Transverse colon (tissue), 4 donors: ENCODE measurements around the gene TCTN2. TPM values are rescaled to one million over a fixed set of nuclear protein-coding genes. Genes with fewer than 3 reads are reported as not detected.

Source experiments
- DNase-seq: peaks from one replicate; pipeline ENCODE4 v3.0.0-alpha.2; 2019
- H3K27ac ChIP-seq, 4 donors: fragments of 200-600 bp; sonication (generic); 2 replicates each; pipeline ENCODE4 v1.5.1; 2016 to 2018; ENCODE audit warnings: inconsistent platforms in 4 of 4
- H3K27me3 ChIP-seq: fragments of 200-600 bp; sonication (generic); 2 replicates; pipeline ENCODE4 v1.5.1; 2017; ENCODE audit warnings: inconsistent platforms
- H3K36me3 ChIP-seq, 4 donors: fragments of 200-600 bp; sonication (generic); 2 replicates each; pipeline ENCODE4 v1.5.1; 2017 to 2019; ENCODE audit warnings: inconsistent platforms in 4 of 4
- H3K4me1 ChIP-seq, 4 donors: fragments of 200-600 bp; sonication (generic); 2 replicates each; pipeline ENCODE4 v1.5.1; 2017 to 2020; ENCODE audit warnings: inconsistent platforms in 4 of 4
- H3K4me3 ChIP-seq, 4 donors: fragments of 200-600 bp; sonication (generic); 1 replicate in 1 of 4; 2 replicates in 3 of 4; pipeline versions ENCODE4 v1.5.1 to v1.6.1; 2017 to 2019; ENCODE audit warnings: inconsistent platforms in 4 of 4
- H3K9me3 ChIP-seq, 2 donors: fragments of 200-600 bp; sonication (generic); 2 replicates each; pipeline ENCODE4 v1.5.1; 2017 to 2019; ENCODE audit warnings: inconsistent platforms in 2 of 2
- EP300 ChIP-seq: sonication (generic); formaldehyde crosslinking; IDR thresholded peaks from one replicate; pipeline ENCODE4 v1.6.1; 2017; ENCODE audit warnings: antibody characterized with exemption, low read depth
- POLR2A ChIP-seq: fragments of 450-650 bp; IDR thresholded peaks from one replicate; pipeline ENCODE4 v1.6.1; 2016; ENCODE audit warnings: antibody characterized with exemption, mild to moderate bottlenecking, moderate library complexity
- POLR2AphosphoS5 ChIP-seq, 3 donors: sonication (generic); formaldehyde crosslinking; IDR thresholded peaks; one replicate each; pipeline ENCODE4 v1.6.1; 2016; ENCODE audit warnings: antibody characterized with exemption in 3 of 3
- WGBS, 2 donors: methylation state at CpG; one replicate each; pipeline ENCODE4 v1.1.5; 2018; ENCODE audit warnings: low coverage in 1 of 2; 5-methylcytosine and 5-hydroxymethylcytosine counted together
- in situ Hi-C, 4 donors: fragments of 200-750 bp; cut with MboI; loops; one replicate each; pipeline versions ENCODE4 v1.15.0 to v1.15.1; 2017; ENCODE audit warnings: low sequenced_read_pairs in 3 of 4, low pct_ligation_motif_present in 1 of 4, low pct_unique_long_range_greater_than_20kb in 1 of 4
- intact Hi-C: fragments of 100-400 bp; cut with DNase I; formaldehyde crosslinking; loops from one replicate; pipeline ENCODE4 v1.15.1; 2023; ENCODE audit warnings: low total_unique reads
- total RNA-seq, 4 donors: library from RNA; depleted of rRNA; stranded (reverse); fragments of >200 nt; gene quantifications; one replicate each; pipeline ENCODE4 v1.1.0, GENCODE V29; 2016
- TF ChIP-seq, protein P1 (sequence below), 5 experiments: fragments of 200-600 bp in 3 of 5; fragments of 450-650 bp in 2 of 5; sonication (generic) in 3 of 5; IDR thresholded peaks; 1 replicate in 2 of 5; 2 replicates in 3 of 5; pipeline ENCODE4 v1.5.1; 2016 to 2017; ENCODE audit warnings: antibody characterized with exemption in 5 of 5, inconsistent platforms in 3 of 5, mild to moderate bottlenecking in 2 of 5, moderate library complexity in 1 of 5

The TCTN2 gene
- total RNA-seq, 4 donors from 2014 or later, result 1.00 to 6.3 (median 5.1) TPM

DNA sequence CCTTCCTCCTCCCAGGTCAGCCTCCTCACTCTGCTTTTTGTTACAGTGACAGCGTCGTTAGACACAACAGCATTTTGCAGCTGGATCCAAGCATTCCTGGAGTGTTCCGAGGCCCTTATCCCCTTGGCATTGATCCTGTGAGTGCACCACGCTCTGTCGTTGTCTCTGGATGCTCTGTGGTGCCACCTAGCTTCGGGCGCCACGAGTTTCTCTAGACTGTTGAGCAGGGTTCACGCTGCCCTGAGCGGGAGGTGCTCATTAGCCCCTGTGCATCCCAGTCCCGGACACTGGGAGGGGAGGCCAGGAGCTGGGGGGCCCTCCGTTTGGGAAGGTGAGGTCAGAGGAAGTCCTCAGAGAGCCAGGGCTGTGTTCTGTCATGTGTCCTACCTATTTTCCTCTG is 73.9 kb downstream of the TCTN2 start:
- WGBS, 2 donors, result 88% methylated on average over 12 of the region's 12 CpGs; no CpG with 5 or more reads in 1 of the 2 donors
- Histone ChIP-seq H3K9me3 (no peaks in the 10 kb centered on the region), H3K4me1 (no peaks in the 10 kb centered on the region), H3K4me3 (no peak overlapping the region), H3K27ac (no peak overlapping the region), H3K27me3 (no peaks in the 10 kb centered on the region), H3K36me3 (peaks cover 0 to 55% (median 23%) of the 10 kb centered on the region in 4 donors)
- intact Hi-C loops (no loop called here), in situ Hi-C loops (no loop called here)
- no peak for DNase-seq
- TF ChIP-seq, protein P1, sequence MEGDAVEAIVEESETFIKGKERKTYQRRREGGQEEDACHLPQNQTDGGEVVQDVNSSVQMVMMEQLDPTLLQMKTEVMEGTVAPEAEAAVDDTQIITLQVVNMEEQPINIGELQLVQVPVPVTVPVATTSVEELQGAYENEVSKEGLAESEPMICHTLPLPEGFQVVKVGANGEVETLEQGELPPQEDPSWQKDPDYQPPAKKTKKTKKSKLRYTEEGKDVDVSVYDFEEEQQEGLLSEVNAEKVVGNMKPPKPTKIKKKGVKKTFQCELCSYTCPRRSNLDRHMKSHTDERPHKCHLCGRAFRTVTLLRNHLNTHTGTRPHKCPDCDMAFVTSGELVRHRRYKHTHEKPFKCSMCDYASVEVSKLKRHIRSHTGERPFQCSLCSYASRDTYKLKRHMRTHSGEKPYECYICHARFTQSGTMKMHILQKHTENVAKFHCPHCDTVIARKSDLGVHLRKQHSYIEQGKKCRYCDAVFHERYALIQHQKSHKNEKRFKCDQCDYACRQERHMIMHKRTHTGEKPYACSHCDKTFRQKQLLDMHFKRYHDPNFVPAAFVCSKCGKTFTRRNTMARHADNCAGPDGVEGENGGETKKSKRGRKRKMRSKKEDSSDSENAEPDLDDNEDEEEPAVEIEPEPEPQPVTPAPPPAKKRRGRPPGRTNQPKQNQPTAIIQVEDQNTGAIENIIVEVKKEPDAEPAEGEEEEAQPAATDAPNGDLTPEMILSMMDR (IDR thresholded peaks at IDR 0.05), result no peak
- no peak for TF ChIP-seq EP300
- TF ChIP-seq POLR2A, result no peak
- no peak for TF ChIP-seq POLR2AphosphoS5 (IDR thresholded peaks at IDR 0.05)

DNA sequence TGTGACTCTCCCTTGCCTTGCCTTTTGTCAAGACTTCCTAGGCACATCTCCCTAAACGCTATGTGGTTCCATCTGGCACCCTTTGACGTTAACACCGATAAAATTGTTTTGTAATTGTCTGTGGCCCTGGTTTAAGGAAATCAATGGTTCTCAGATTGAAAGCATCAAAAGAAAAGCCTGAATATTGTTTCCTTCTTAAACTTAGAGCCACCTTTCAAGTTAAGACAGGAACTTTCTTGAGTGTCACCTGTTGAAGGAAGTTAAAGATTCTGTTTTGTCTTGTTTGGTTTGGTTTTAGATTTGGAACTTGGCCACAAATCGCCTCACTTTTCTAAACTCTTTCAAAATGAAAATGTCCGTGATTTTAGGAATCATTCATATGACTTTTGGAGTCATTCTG is 76.4 kb downstream of the TCTN2 start:
- H3K9me3 ChIP-seq, result no peaks in the 10 kb centered on the region
- intact Hi-C loops, result no loop called here
- H3K36me3 ChIP-seq, result peaks cover 0 to 34% (median 12%) of the 10 kb centered on the region in 4 donors
- DNase-seq, result no peak
- 79 to 82% methylated on average over 4 to 5 of the region's 5 CpGs for WGBS, 2 donors
- H3K4me1 ChIP-seq, result no peaks in the 10 kb centered on the region
- no peak for TF ChIP-seq POLR2A
- TF ChIP-seq EP300, result no peak
- TF ChIP-seq, protein P1 (IDR thresholded peaks at IDR 0.05), result no peak
- TF ChIP-seq POLR2AphosphoS5 (IDR thresholded peaks at IDR 0.05), result no peak
- H3K4me3 ChIP-seq, result no peak overlapping the region
- in situ Hi-C loops, result no loop called here
- no peaks in the 10 kb centered on the region for H3K27me3 ChIP-seq
- no peak overlapping the region for H3K27ac ChIP-seq

DNA sequence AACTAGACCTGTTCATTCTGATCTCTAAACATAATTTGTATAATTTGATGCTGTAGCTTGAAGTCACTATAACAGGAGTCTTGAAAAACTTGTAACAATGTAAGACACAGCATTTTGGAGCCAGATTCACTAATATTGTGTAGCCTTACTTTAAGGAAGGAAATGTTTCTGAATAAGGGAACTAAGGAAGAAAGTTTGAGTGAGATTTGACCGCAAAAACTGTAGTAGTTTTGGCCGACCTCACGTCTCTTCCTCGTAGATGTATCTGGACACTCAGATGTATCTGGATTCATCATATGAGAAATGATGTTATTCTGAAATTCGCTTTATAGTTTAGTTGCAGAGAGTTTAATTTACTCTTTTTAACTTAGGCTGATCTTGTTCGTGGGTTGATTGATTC is 77.2 kb downstream of the TCTN2 start:
- Histone ChIP-seq H3K36me3 (peaks cover 0 to 26% (median 9%) of the 10 kb centered on the region in 4 donors), H3K4me3 (no peak overlapping the region), H3K9me3 (no peaks in the 10 kb centered on the region), H3K4me1 (no peaks in the 10 kb centered on the region), H3K27me3 (no peaks in the 10 kb centered on the region), H3K27ac (no peak overlapping the region)
- DNase-seq, result no peak
- in situ Hi-C loops (no loop called here), intact Hi-C loops (no loop called here)
- 82 to 83% methylated on average over 6 of the region's 6 CpGs for WGBS, 2 donors
- no peak for TF ChIP-seq POLR2A
- TF ChIP-seq POLR2AphosphoS5 (IDR thresholded peaks at IDR 0.05), result no peak
- TF ChIP-seq, protein P1 (IDR thresholded peaks at IDR 0.05), result no peak
- no peak for TF ChIP-seq EP300

DNA sequence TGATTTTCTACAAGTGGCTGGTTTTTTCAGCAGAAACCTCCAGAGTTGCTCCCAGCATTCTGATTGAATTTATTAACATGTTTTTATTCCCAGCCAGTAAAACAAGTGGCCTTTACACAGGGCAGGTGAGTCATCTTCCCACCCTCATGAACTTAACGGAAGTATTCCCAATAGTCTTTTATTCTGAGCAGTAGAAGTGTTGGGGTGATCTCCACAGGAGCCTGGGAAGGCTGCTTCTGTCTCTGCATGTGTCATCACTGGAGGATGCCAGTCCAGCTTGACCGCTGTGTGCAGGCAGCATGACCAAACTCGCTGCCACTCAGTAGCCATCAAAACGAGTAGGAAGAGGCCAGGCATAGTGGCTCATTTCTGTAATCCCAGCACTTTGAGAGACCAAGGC is 77.7 kb downstream of the TCTN2 start:
- WGBS, 2 donors, result 71 to 80% methylated on average over 1 to 4 of the region's 4 CpGs
- Histone ChIP-seq H3K4me3 (no peak overlapping the region), H3K27ac (no peak overlapping the region), H3K27me3 (no peaks in the 10 kb centered on the region), H3K4me1 (no peaks in the 10 kb centered on the region), H3K36me3 (peaks cover 0 to 26% (median 9%) of the 10 kb centered on the region in 4 donors), H3K9me3 (no peaks in the 10 kb centered on the region)
- TF ChIP-seq, protein P1 (IDR thresholded peaks at IDR 0.05), result no peak
- intact Hi-C loops, result no loop called here
- no peak for DNase-seq
- in situ Hi-C loops, result no loop called here
